KMS-11 (cell line): ENCODE data around the gene MALT1.

Experiments
- H2AFZ ChIP-seq: fragments of 200-600 bp; sonication (generic); 2 replicates; pipeline ENCODE4 v1.6.1; 2016; ENCODE audit warnings: antibody characterized with exemption, mixed run types, low read depth
- H3K27ac ChIP-seq: fragments of 200-600 bp; sonication (generic); 2 replicates; pipeline ENCODE4 v1.6.1; 2016; ENCODE audit warnings: mild to moderate bottlenecking, mixed run types
- H3K27me3 ChIP-seq: fragments of 200-600 bp; sonication (generic); 2 replicates; pipeline ENCODE4 v1.6.1; 2017; ENCODE audit warnings: mild to moderate bottlenecking, low read depth, mixed run types, moderate library complexity; ENCODE audit not compliant: insufficient read depth
- H3K36me3 ChIP-seq: fragments of 200-600 bp; sonication (generic); 2 replicates; pipeline ENCODE4 v1.6.1; 2017; ENCODE audit warnings: mild to moderate bottlenecking, mixed run types; ENCODE audit not compliant: insufficient read depth
- H3K4me1 ChIP-seq: fragments of 200-600 bp; sonication (generic); 2 replicates; pipeline ENCODE4 v1.6.1; 2016; ENCODE audit warnings: mild to moderate bottlenecking, low read depth, mixed run types; ENCODE audit not compliant: poor library complexity, severe bottlenecking
- H3K4me2 ChIP-seq: fragments of 200-600 bp; sonication (generic); 2 replicates; pipeline ENCODE4 v1.7.0; 2016; ENCODE audit warnings: mild to moderate bottlenecking, mixed run types
- H3K4me3 ChIP-seq: fragments of 200-600 bp; sonication (generic); IDR thresholded peaks from 2 replicates; pipeline ENCODE4 v1.6.1; 2017; ENCODE audit warnings: low read depth, low read length, mixed read lengths; ENCODE audit not compliant: insufficient read depth
- H3K79me2 ChIP-seq: fragments of 200-600 bp; sonication (generic); 2 replicates; pipeline ENCODE4 v1.6.1; 2016; ENCODE audit warnings: low read depth, mixed run types; ENCODE audit not compliant: insufficient read depth
- H3K9ac ChIP-seq: fragments of 200-600 bp; sonication (generic); 2 replicates; pipeline ENCODE4 v1.6.1; 2016; ENCODE audit warnings: mild to moderate bottlenecking, mixed run types
- H4K20me1 ChIP-seq: fragments of 200-600 bp; sonication (generic); 2 replicates; pipeline ENCODE4 v1.6.1; 2016; ENCODE audit warnings: mild to moderate bottlenecking, mixed run types; ENCODE audit not compliant: insufficient read depth
- TF ChIP-seq, protein P1 (sequence below): fragments of 200-600 bp; sonication (generic); conservative IDR thresholded peaks from 2 replicates; pipeline ENCODE4 v1.6.1; 2017; ENCODE audit warnings: low read depth, mild to moderate bottlenecking, antibody characterized with exemption, low read length, moderate library complexity, mixed read lengths

Gene MALT1

DNA sequence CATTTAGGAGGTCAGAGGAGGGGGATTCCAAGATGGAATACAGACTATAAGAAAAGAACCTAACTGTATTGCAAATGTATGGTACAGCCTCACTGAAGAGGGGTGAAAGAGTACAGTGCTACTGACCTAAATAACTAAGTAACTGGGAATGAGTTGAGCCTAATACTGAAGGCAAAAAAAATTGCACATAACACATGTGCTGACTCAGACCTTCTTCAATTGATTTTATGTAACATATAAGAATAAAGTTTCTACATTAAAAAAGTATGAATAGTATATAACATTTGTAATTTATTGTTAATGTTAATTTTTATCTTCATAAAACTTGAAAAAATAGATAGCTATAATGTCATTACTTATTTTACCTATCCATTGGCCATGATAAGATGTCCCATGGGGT lies 41.7 kb downstream of the MALT1 start:
- Histone ChIP-seq H3K27ac (no peak overlapping the region), H3K36me3 (no peaks in the 10 kb centered on the region), H3K9ac (no peak overlapping the region), H4K20me1 (no peaks in the 10 kb centered on the region), H3K27me3 (no peaks in the 10 kb centered on the region), H3K4me3 (no peak overlapping the region), H3K4me2 (no peak overlapping the region), H2AFZ (no peak overlapping the region), H3K4me1 (no peaks in the 10 kb centered on the region), H3K79me2 (no peaks in the 10 kb centered on the region)
- TF ChIP-seq, protein P1, sequence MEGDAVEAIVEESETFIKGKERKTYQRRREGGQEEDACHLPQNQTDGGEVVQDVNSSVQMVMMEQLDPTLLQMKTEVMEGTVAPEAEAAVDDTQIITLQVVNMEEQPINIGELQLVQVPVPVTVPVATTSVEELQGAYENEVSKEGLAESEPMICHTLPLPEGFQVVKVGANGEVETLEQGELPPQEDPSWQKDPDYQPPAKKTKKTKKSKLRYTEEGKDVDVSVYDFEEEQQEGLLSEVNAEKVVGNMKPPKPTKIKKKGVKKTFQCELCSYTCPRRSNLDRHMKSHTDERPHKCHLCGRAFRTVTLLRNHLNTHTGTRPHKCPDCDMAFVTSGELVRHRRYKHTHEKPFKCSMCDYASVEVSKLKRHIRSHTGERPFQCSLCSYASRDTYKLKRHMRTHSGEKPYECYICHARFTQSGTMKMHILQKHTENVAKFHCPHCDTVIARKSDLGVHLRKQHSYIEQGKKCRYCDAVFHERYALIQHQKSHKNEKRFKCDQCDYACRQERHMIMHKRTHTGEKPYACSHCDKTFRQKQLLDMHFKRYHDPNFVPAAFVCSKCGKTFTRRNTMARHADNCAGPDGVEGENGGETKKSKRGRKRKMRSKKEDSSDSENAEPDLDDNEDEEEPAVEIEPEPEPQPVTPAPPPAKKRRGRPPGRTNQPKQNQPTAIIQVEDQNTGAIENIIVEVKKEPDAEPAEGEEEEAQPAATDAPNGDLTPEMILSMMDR, result no peak

DNA sequence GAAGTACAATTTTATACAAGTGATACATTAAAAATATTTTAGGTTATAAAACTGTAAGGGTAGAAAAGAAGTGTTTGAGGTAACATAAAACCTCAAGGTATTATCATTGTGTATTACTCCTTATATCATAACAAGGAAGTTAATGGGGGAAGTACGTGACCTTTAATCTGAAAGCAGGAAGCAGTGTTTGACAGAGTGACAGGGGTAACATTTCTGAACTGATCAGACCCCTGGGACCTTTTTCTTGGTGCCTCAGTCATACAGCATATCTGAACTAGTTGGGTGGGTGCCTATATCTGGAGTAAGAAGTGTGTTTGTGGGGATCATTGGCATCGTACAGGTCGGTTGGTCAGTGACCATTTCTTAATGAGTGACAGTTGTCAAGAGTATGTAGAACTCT lies 43.0 kb downstream of the MALT1 start:
- Histone ChIP-seq H3K4me2 (no peak overlapping the region), H3K27me3 (no peaks in the 10 kb centered on the region), H2AFZ (no peak overlapping the region), H3K27ac (no peak overlapping the region), H3K36me3 (no peaks in the 10 kb centered on the region), H3K79me2 (no peaks in the 10 kb centered on the region), H4K20me1 (no peaks in the 10 kb centered on the region), H3K4me3 (no peak overlapping the region), H3K4me1 (no peaks in the 10 kb centered on the region), H3K9ac (no peak overlapping the region)
- TF ChIP-seq, protein P1, result no peak

DNA sequence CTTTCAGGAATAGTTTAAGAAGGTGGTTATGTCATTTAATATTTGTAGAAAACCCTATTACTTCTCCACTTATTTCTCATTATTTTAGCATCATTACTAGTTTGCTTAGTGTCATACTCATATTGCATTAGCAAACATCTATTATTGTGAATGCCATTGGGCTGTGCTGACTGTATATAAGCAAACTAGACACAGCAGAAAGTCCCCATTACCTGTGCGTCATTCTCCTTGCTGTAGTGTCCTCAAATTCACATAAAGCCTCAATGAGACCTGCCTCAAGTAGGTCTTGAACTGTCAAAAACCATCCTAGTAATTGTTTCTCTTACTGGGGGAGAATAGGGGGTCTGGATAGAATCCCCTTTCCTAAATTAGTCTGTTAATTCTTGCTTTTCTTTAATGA lies 43.6 kb downstream of the MALT1 start:
- no peak overlapping the region for H3K4me3 ChIP-seq
- no peaks in the 10 kb centered on the region for H3K79me2 ChIP-seq
- H3K27ac ChIP-seq, result no peak overlapping the region
- no peaks in the 10 kb centered on the region for H3K36me3 ChIP-seq
- no peak overlapping the region for H3K9ac ChIP-seq
- no peak overlapping the region for H3K4me2 ChIP-seq
- H3K4me1 ChIP-seq, result no peaks in the 10 kb centered on the region
- H4K20me1 ChIP-seq, result no peaks in the 10 kb centered on the region
- H2AFZ ChIP-seq, result no peak overlapping the region
- no peaks in the 10 kb centered on the region for H3K27me3 ChIP-seq
- TF ChIP-seq, protein P1, result no peak

DNA sequence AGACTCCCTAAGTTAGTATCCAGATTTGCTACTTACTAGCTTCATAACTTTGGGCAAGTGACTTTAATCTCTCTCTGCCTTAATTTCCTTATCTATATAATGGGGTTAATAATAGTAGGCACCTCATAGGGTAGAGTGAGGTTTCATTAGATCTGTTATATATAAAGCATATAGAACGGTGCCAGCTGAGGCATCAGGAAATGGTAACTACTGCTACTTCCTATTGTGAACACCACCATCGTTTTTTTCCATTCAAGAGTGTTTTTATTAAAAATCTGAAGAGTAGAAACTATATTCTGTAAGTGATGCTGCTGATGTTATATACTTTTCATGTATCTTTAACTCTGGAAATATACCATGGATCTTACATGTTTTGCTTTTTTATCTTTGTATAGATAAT lies 44.3 kb downstream of the MALT1 start:
- no peak overlapping the region for H3K27ac ChIP-seq
- H3K4me1 ChIP-seq, result no peaks in the 10 kb centered on the region
- H3K9ac ChIP-seq, result no peak overlapping the region
- H3K4me3 ChIP-seq, result no peak overlapping the region
- no peaks in the 10 kb centered on the region for H3K79me2 ChIP-seq
- no peaks in the 10 kb centered on the region for H4K20me1 ChIP-seq
- H2AFZ ChIP-seq, result no peak overlapping the region
- H3K36me3 ChIP-seq, result no peaks in the 10 kb centered on the region
- TF ChIP-seq, protein P1, result no peak
- H3K4me2 ChIP-seq, result no peak overlapping the region
- H3K27me3 ChIP-seq, result no peaks in the 10 kb centered on the region
